ENCODE measurements around the gene DDX10.

DNA sequence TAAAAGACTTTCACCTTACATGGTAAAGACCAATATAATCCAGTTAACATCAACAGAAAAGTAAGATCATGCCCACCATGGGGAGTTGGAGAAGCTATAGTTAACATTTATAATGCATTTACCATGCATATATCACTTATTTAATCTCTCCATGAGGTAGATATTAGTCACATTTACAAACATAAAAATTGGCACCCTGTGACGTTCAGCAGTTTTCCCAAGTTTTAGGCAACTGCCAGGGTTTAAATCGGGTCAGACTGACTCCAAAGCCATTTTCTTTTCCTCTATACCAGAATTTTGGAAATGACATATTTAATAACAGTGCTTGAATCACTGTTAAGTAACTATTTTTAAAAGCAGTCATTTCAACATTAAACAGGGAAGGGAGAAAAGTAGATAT is 266.3 kb downstream of the DDX10 start:
- TF ChIP-seq, protein P1, sequence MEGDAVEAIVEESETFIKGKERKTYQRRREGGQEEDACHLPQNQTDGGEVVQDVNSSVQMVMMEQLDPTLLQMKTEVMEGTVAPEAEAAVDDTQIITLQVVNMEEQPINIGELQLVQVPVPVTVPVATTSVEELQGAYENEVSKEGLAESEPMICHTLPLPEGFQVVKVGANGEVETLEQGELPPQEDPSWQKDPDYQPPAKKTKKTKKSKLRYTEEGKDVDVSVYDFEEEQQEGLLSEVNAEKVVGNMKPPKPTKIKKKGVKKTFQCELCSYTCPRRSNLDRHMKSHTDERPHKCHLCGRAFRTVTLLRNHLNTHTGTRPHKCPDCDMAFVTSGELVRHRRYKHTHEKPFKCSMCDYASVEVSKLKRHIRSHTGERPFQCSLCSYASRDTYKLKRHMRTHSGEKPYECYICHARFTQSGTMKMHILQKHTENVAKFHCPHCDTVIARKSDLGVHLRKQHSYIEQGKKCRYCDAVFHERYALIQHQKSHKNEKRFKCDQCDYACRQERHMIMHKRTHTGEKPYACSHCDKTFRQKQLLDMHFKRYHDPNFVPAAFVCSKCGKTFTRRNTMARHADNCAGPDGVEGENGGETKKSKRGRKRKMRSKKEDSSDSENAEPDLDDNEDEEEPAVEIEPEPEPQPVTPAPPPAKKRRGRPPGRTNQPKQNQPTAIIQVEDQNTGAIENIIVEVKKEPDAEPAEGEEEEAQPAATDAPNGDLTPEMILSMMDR (IDR thresholded peaks at IDR 0.05), result no peak
- no peak for TF ChIP-seq POLR2A (IDR thresholded peaks at IDR 0.05)

All from adrenal gland (tissue), 5 donors.